Measurements from ENCODE around the gene DHH.
A peak's percentile ranks its signal among the peaks of the same experiment; 100 is the strongest.

Gene DHH

GRCh38 chr12:49061157-49061650, 33.4 kb downstream of the DHH start:
- Histone ChIP-seq H3K36me3 (replicated peaks; ENCODE audit: low read depth, low read length) (peaks cover 3% of the 10 kb centered on the region), H3K4me2 (ENCODE audit: low read length) (peak overlapping the region; percentile 97), H3K4me3 (ENCODE audit: low read length) (peak overlapping the region; percentile 96), H3K27me3 (ENCODE audit: low read depth, low read length) (no peaks in the 10 kb centered on the region), H2AFZ (ENCODE audit: low read depth, low read length) (peak overlapping the region; percentile 97), H3K4me1 (ENCODE audit: low read length) (peaks cover 31% of the 10 kb centered on the region), H3K27ac (ENCODE audit: low read length) (peak overlapping the region; percentile 74), H3K9ac (ENCODE audit: low read length) (peak overlapping the region; percentile 93), H4K20me1 (ENCODE audit: insufficient read depth, low read length) (peaks cover 34% of the 10 kb centered on the region), H3K9me3 (ENCODE audit: insufficient read depth, low read length) (no peaks in the 10 kb centered on the region), H3K79me2 (ENCODE audit: low read length) (peaks cover 53% of the 10 kb centered on the region)
- TF ChIP-seq EZH2phosphoT487 (IDR thresholded peaks at IDR 0.05; ENCODE audit: low read depth) (no peak), CTCF (IDR thresholded peaks at IDR 0.05; ENCODE audit: low read depth, low read length) (no peak)

DNA sequence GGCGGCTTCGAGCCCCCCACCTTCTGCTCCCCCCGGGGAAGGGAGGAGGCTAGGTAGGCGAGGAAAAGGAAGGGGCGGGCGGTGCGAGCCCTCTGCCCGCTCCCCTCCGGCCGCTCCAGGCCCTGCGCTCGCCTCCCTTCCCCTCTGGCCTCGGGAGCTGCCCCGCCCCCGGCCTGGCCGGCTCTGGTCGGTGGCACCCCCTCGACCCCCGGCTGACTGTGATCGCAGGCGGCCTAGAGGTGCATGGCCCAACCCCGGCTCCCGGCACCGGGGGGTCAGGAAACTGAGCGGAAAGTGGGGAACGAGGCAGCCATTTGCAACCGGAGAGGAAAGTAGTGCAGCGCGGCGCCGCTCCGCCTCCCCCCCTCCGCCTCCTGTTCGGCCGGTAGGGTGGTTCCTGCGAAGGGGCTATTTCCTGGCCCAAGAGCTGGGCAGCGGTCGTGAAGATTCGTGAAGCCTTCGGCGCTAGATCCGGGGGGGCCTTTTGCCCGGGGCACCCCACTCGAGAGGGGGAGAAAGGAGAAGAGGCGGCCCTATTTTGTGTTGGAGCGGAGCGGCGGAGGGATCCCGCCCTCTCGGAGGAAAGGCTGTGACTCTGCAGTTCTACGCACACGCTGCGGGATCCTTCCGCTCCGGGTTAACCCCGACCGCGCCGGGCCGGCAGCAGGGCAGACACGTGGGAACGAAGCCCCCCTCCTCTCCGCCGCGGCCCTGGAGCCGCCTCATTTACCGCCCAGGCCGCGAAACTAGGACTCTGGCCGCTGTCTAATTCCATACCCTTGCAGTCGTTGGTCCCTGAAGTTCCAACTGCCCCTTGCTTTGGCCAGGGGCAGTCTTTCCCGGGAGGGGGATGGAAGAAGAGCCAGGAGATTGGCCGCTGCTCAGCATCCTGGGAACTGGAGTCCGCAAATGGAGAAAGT, 34.1 kb downstream of the DHH start, which contains the start of gene KMT2D:
Gene KMT2D, minus strand, starts transcription at position 558 of the 920 bp plus-strand sequence. CDS start 5,470 bp downstream, outside the sequence.
- Histone ChIP-seq H3K4me1 (ENCODE audit: low read length) (peaks cover 38% of the 10 kb centered on the region), H3K27me3 (ENCODE audit: low read depth, low read length) (no peaks in the 10 kb centered on the region), H3K4me3 (ENCODE audit: low read length) (peak within 1 kb of the TSS; percentile 96), H3K27ac (ENCODE audit: low read length) (peak within 1 kb of the TSS; percentile 74), H3K9ac (ENCODE audit: low read length) (peak within 1 kb of the TSS; percentile 93), H3K4me2 (ENCODE audit: low read length) (peak within 1 kb of the TSS; percentile 97), H2AFZ (ENCODE audit: low read depth, low read length) (peak within 1 kb of the TSS; percentile 97), H4K20me1 (ENCODE audit: insufficient read depth, low read length) (peaks cover 41% of the 10 kb centered on the region), H3K9me3 (ENCODE audit: insufficient read depth, low read length) (no peaks in the 10 kb centered on the region), H3K79me2 (ENCODE audit: low read length) (peaks cover 60% of the 10 kb centered on the region), H3K36me3 (replicated peaks; ENCODE audit: low read depth, low read length) (peaks cover 3% of the 10 kb centered on the region)
- no peak for TF ChIP-seq EZH2phosphoT487 (IDR thresholded peaks at IDR 0.05; ENCODE audit: low read depth)
- peak; percentile 13; the same call in 1 of the 2 replicates for TF ChIP-seq CTCF (IDR thresholded peaks at IDR 0.05; ENCODE audit: low read depth, low read length)

- H3K9ac ChIP-seq (ENCODE audit: low read length) = peak overlapping the region; percentile 93
- H3K27me3 ChIP-seq (ENCODE audit: low read depth, low read length) = no peaks in the 10 kb centered on the region
- H3K4me2 ChIP-seq (ENCODE audit: low read length) = peak overlapping the region; percentile 97
- no peaks in the 10 kb centered on the region for H3K9me3 ChIP-seq (ENCODE audit: insufficient read depth, low read length)
- H3K36me3 ChIP-seq (replicated peaks; ENCODE audit: low read depth, low read length) = peaks cover 10% of the 10 kb centered on the region
- H2AFZ ChIP-seq (ENCODE audit: low read depth, low read length) = no peak overlapping the region
- peaks cover 50% of the 10 kb centered on the region for H4K20me1 ChIP-seq (ENCODE audit: insufficient read depth, low read length)
- peaks cover 38% of the 10 kb centered on the region for H3K4me1 ChIP-seq (ENCODE audit: low read length)
- H3K79me2 ChIP-seq (ENCODE audit: low read length) = peaks cover 69% of the 10 kb centered on the region
- TF ChIP-seq CTCF (IDR thresholded peaks at IDR 0.05; ENCODE audit: low read depth, low read length) = no peak
- TF ChIP-seq EZH2phosphoT487 (IDR thresholded peaks at IDR 0.05; ENCODE audit: low read depth) = no peak
- peak overlapping the region; percentile 96 for H3K4me3 ChIP-seq (ENCODE audit: low read length)
- peak overlapping the region; percentile 74 for H3K27ac ChIP-seq (ENCODE audit: low read length)
Measured at GRCh38 chr12:49059299-49060171, 35.1 kb downstream of the DHH start.
